GM19099 (cell line): ENCODE results near the gene VARS1.

Experiments used
- POLR2A ChIP-seq: IDR thresholded peaks from 3 replicates; pipeline ENCODE4 v1.6.1; 2011; ENCODE audit warnings: low read depth; ENCODE audit not compliant: insufficient read length; ENCODE audit errors: extremely low read depth

VARS1 gene

GRCh38 chr6:31794866-31795615 lies 511 bp downstream of the VARS1 start:
- no peak for TF ChIP-seq POLR2A

GRCh38 chr6:31794294-31794865 lies 1.2 kb downstream of the VARS1 start:
- TF ChIP-seq POLR2A: no peak

GRCh38 chr6:31792761-31793171 lies 2.8 kb downstream of the VARS1 start:
- no peak for TF ChIP-seq POLR2A

GRCh38 chr6:31792090-31792374 lies 3.5 kb downstream of the VARS1 start:
- TF ChIP-seq POLR2A: no peak

GRCh38 chr6:31791324-31792089 lies 4.0 kb downstream of the VARS1 start:
- TF ChIP-seq POLR2A: no peak

GRCh38 chr6:31785475-31785874 lies 10.1 kb downstream of the VARS1 start:
- TF ChIP-seq POLR2A: no peak

- TF ChIP-seq POLR2A: no peak
Observed at GRCh38 chr6:31784098-31784925, 11.2 kb downstream of the VARS1 start.

GRCh38 chr6:31782126-31782855 lies 13.3 kb downstream of the VARS1 start:
- no peak for TF ChIP-seq POLR2A

- no peak for TF ChIP-seq POLR2A
Observed at GRCh38 chr6:31781244-31782125, 14.1 kb downstream of the VARS1 start.

GRCh38 chr6:31780507-31781243 lies 14.9 kb downstream of the VARS1 start:
- no peak for TF ChIP-seq POLR2A

GRCh38 chr6:31779908-31780307 lies 15.6 kb downstream of the VARS1 start:
- TF ChIP-seq POLR2A: no peak

- TF ChIP-seq POLR2A: no peak
Observed at GRCh38 chr6:31778999-31779885, 16.3 kb downstream of the VARS1 start.

- no peak for TF ChIP-seq POLR2A
Observed at GRCh38 chr6:31778193-31778592, 17.4 kb downstream of the VARS1 start.

GRCh38 chr6:31777667-31778050 lies 17.9 kb downstream of the VARS1 start:
- TF ChIP-seq POLR2A: no peak
